HG03575 (cell line): ENCODE measurements around the gene NKX1-1.

Source experiments
- ATAC-seq: cut with Tn5 transposase; IDR thresholded peaks from one replicate; pipeline ENCODE4 v1.9.1; 2021; ENCODE audit not compliant: unreplicated experiment, insufficient number of reproducible peaks, low FRiP score; ENCODE audit errors: extremely low read depth

Gene NKX1-1

GRCh38 chr4:1418494-1419285 is 12.4 kb upstream of the NKX1-1 start:
- no peak for ATAC-seq

DNA sequence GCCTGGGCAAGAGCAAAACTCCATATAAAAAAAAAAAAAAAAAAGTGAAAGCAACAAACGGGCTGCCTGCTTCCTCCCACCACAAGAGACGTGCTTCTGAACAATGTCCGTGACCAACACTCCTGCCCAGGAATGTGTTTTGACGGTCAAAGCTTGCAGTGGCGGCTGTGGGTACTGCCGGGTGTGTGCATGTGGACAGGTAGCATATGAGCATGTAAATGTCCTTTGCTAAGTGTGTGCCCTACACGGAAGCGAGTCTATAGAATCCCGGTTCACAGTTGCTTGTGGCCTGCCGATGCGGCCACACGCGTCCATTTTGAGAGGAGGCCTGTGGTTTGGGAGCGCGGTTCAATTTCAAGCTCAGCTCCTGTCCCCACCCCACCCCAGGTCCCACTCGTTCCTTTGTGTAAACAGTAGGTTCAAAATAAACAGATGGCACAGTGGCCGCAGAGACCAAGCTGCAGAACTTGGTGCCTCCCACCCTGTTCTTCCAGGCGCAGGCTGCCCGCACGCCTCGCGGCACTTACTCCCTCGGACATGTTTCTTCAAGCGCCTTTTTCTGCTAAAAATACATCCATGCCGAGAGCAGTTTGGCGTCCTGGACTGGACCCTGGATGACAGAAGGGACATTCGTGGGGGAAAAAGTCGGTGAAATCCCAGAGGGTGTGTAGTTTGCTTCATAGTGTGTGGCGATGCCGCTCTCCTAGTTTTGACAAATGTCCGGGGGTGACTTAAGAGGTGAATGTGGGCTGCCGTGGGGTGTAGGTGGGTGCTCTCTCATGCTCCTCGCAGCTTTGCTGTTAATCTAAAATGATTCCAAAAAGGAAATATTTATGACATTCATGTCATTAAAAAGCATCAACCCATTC is 11.5 kb upstream of the NKX1-1 start:
- ATAC-seq: no peak

- ATAC-seq: no peak
These were observed 10.7 kb upstream of the NKX1-1 start for GRCh38 chr4:1416948-1417260.

DNA sequence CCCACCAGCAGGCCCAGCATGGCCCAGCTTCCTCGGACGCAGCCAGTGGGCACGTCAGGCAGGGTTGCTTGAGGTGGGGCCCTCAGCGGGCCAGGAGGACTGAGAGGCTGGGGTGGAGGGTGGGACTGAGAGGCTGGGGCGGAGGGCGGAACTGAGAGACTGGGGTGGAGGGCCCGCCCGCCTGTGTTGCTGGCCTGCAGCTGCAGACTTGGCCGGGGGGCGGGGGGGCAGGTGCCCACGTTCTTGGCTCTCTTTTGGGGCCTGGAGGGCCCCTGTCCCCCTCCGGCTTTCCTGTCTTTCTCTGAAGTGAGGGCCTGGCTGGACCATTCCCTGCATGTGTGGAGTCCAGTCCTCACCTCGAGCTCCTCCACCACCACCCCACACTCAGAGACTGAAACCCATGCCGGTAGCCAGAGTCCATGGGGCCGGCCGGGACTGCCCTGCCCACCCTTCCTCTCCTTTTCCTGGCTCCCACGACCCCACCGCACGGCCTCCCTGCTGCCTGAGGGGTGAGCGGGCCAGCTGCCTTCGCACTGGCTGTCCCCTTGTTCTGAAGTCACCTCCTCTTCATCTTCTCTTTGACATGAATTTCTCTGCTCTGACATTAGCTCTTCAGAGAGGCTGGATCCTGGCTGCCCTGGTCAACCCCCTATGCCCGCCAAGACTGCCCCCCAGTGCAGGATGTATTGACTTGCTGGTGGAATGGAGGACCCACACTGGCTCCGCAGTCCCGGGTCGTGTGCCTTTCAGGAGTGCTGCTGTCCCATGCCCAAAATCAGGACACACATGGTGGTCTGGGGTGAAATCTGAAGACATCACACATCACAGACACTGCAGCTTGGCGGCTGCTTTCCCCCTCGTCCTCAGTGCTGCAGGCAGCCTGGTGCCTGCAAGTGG is 10.1 kb upstream of the NKX1-1 start:
- ATAC-seq: no peak

- no peak for ATAC-seq
These were observed 9.4 kb upstream of the NKX1-1 start for GRCh38 chr4:1415681-1415981.

- ATAC-seq: no peak
These were observed 8.8 kb upstream of the NKX1-1 start for GRCh38 chr4:1414831-1415680.

GRCh38 chr4:1413687-1414479 is 7.6 kb upstream of the NKX1-1 start:
- ATAC-seq: no peak

- no peak for ATAC-seq
These were observed 7.0 kb upstream of the NKX1-1 start for GRCh38 chr4:1413204-1413663.

GRCh38 chr4:1412376-1413203 is 6.3 kb upstream of the NKX1-1 start:
- ATAC-seq: no peak

GRCh38 chr4:1411436-1412375 is 5.5 kb upstream of the NKX1-1 start:
- ATAC-seq: no peak

DNA sequence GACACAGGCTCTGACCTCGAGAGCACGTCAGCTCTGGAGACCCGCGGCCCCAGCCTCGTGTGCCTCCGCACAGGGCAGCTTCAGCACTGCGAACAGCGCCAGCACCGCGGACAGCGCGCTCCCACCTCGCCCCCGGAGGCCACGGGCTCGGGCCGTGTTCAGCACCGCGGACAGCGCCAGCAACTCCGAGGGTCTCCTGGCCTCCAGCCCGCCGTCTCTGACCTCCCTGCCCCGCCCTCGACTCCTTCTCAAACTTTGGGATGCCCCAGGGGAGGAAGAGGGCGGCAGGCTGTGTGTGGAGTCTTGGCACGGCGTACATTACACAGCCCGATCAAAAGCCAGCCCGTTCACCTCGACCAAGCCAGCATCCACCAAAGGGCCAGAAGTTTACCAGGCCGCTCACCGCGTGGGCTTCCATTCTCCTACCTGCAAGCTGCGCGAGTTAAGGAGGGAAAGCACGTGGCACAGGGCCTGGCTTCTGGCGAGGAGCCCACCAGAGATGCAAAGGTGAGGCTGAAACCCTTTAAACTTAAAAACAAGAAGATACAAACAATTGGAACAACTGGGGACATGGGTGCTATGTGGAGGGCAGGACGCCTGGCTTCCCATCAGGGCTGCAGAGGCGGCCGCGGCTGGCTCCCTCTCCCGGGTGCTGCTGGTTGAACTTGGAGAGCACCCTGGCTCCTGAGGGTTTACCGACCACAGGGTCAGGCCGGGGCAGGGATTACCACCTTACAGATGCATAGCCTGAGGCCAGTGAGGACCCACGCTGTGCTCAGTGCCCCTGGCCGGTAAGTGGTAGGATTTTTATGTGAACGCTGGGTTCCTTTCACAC is 4.5 kb upstream of the NKX1-1 start:
- no peak for ATAC-seq

GRCh38 chr4:1409491-1410425 is 3.5 kb upstream of the NKX1-1 start:
- no peak for ATAC-seq

- no peak for ATAC-seq
These were observed 2.8 kb upstream of the NKX1-1 start for GRCh38 chr4:1409079-1409478.

DNA sequence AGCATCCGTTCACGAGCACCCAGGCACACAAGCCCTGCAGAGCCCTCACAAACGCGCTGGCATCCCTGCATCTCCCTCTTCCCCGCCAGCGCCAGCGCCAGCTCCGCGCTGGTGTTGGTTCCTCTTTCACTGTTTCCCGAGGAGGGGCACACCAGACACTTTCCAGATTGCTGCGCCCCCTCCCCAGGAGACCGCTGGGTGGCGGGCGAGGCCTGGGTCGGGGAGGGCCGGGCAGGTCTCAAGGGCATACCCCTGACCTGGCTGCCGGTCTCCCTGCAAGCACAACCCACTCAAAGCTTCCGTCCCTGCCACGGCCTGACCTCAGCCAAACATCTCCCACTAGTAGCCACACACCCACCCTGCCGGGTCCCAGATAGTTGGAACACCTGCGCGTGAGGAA is 2.2 kb upstream of the NKX1-1 start:
- no peak for ATAC-seq
